Breast epithelium (tissue), 4 donors: ENCODE results near the gene EPHA6. TPM values are rescaled to one million over a fixed set of nuclear protein-coding genes. Genes with fewer than 3 reads are reported as not detected.
A peak's percentile ranks its signal among the peaks of the same experiment; 100 is the strongest.

ENCODE experiments used
- DNase-seq, 2 donors: peaks; one replicate each; pipeline ENCODE4 v3.0.0-alpha.2; 2019; ENCODE audit warnings: low spot score in 2 of 2
- H3K27ac ChIP-seq, 2 donors: fragments of 200-600 bp; sonication (generic) in 1 of 2; one replicate each; pipeline ENCODE4 v1.5.1; 2016 to 2019; ENCODE audit warnings: mild to moderate bottlenecking in 1 of 2
- H3K27me3 ChIP-seq, 2 donors: fragments of 200-600 bp; sonication (generic) in 1 of 2; one replicate each; pipeline versions ENCODE4 v1.5.1 to v1.6.0; 2017 to 2019; ENCODE audit warnings: control low read depth in 1 of 2, mild to moderate bottlenecking in 1 of 2
- H3K36me3 ChIP-seq: fragments of 200-600 bp; one replicate; pipeline ENCODE4 v1.5.1; 2019
- H3K4me1 ChIP-seq, 2 donors: fragments of 200-600 bp; sonication (generic); one replicate each; pipeline ENCODE4 v1.5.1; 2016 to 2019; ENCODE audit warnings: control low read depth in 1 of 2
- H3K4me3 ChIP-seq, 3 donors: fragments of 200-600 bp; sonication (generic); 1 replicate in 2 of 3; 2 replicates in 1 of 3; pipeline ENCODE4 v1.5.1; 2016 to 2019; ENCODE audit warnings: mild to moderate bottlenecking in 3 of 3, moderate library complexity in 2 of 3
- H3K9me3 ChIP-seq, 2 donors: fragments of 200-600 bp; sonication (generic) in 1 of 2; one replicate each; pipeline ENCODE4 v1.5.1; 2016 to 2019; ENCODE audit warnings: control low read depth in 1 of 2
- POLR2A ChIP-seq: fragments of 450-650 bp; IDR thresholded peaks from one replicate; pipeline ENCODE4 v1.6.1; 2016; ENCODE audit warnings: antibody characterized with exemption, mild to moderate bottlenecking, moderate library complexity
- POLR2AphosphoS5 ChIP-seq, 3 donors: sonication (generic); formaldehyde crosslinking; IDR thresholded peaks; one replicate each; pipeline ENCODE4 v1.6.1; 2017; ENCODE audit warnings: antibody characterized with exemption in 3 of 3
- intact Hi-C: fragments of 100-400 bp; cut with DNase I; formaldehyde crosslinking; loops from one replicate; pipeline ENCODE4 v1.15.1; 2023; ENCODE audit warnings: low total_unique reads
- total RNA-seq, 3 donors: library from RNA; depleted of rRNA; stranded (reverse); fragments of >200 nt; gene quantifications; one replicate each; pipeline ENCODE4 v1.1.0, GENCODE V29; 2016
- TF ChIP-seq, protein P1 (sequence below), 3 donors: fragments of 450-650 bp; IDR thresholded peaks; one replicate each; pipeline ENCODE4 v1.5.1; 2016 to 2017; ENCODE audit warnings: antibody characterized with exemption in 3 of 3, mild to moderate bottlenecking in 3 of 3, moderate library complexity in 3 of 3

EPHA6 gene
- total RNA-seq, 3 donors from 2014 or later: 0.98 to 1.4 (median 1.2) TPM

GRCh38 chr3:96806341-96806740 lies 8.1 kb upstream of the EPHA6 start:
- Histone ChIP-seq H3K36me3 (no peaks in the 10 kb centered on the region), H3K27me3 (peaks cover 0 to 23% of the 10 kb centered on the region in 2 donors), H3K27ac (no peak overlapping the region), H3K4me3 (no peak overlapping the region), H3K4me1 (no peaks in the 10 kb centered on the region), H3K9me3 (no peaks in the 10 kb centered on the region)
- intact Hi-C loops: no loop called here
- DNase-seq: no peak
- no peak for TF ChIP-seq POLR2AphosphoS5 (IDR thresholded peaks at IDR 0.05)
- TF ChIP-seq, protein P1, sequence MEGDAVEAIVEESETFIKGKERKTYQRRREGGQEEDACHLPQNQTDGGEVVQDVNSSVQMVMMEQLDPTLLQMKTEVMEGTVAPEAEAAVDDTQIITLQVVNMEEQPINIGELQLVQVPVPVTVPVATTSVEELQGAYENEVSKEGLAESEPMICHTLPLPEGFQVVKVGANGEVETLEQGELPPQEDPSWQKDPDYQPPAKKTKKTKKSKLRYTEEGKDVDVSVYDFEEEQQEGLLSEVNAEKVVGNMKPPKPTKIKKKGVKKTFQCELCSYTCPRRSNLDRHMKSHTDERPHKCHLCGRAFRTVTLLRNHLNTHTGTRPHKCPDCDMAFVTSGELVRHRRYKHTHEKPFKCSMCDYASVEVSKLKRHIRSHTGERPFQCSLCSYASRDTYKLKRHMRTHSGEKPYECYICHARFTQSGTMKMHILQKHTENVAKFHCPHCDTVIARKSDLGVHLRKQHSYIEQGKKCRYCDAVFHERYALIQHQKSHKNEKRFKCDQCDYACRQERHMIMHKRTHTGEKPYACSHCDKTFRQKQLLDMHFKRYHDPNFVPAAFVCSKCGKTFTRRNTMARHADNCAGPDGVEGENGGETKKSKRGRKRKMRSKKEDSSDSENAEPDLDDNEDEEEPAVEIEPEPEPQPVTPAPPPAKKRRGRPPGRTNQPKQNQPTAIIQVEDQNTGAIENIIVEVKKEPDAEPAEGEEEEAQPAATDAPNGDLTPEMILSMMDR (IDR thresholded peaks at IDR 0.05): no peak
- no peak for TF ChIP-seq POLR2A

DNA sequence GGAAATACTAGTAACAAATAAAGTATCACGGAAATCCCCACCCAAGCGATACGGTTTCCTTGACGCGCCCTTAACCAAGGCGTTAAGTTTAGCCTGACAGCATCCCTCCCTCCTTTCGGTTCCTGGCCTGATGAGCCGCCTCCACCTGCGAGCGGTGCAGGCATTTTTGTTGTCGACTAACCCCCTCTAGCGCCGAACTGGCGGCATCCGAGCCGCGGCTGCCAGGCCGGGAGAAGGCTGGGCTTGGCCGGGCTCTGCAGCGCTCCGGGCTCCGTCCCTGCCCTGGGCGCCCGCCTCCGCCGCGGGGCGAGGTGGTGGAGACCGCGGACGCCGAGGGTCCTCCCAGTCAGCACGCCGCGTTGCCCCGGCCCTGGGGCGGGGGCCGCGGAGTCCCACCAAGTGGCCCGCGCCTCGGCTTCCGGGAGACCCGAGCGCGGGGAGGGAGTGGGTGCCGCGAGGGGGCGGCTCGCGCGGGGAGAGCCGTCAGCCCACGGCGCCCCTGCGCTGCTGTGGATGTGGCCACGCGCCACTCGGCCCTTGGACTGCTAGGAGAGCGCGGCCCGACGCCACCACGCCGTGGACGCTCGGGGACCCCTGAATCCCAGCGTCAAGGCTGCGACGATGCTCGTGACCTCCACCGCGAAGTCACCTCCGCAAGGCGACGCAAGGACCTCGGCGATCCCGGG lies 1.1 kb upstream of the EPHA6 start:
- H3K27ac ChIP-seq: peak overlapping the region in 1 of 2 donors; percentile 49

DNA sequence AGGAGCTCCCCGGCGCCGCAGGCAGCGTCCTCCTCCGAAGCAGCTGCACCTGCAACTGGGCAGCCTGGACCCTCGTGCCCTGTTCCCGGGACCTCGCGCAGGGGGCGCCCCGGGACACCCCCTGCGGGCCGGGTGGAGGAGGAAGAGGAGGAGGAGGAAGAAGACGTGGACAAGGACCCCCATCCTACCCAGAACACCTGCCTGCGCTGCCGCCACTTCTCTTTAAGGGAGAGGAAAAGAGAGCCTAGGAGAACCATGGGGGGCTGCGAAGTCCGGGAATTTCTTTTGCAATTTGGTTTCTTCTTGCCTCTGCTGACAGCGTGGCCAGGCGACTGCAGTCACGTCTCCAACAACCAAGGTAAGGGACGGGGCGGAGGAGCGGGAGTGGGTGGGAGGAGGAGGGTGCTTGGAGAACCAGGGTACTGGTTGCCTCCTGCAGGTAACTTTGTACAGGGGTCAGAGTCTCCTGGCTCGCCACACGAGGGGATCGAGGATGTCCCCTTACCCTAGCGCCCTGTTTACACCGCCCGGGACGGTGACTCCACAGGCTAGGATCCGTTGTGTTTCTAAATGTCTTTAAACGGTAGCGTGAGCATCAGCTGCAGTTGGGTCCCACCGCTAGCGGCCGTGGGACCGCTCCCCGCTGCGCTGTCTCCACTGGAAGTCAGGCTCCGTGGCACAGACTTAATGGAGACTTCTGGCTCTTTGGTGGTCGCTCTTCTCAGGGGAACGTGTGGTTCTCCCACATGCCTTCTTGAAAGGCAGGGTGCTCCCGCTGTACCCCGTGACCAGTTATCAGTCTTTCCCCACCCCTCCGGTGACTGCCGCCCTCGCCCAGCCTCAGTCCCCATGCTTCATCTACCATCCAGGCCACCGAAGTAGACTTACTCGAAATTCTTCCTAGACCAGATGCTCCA lies 515 bp downstream of the EPHA6 start:
- Histone ChIP-seq H3K9me3 (no peaks in the 10 kb centered on the region), H3K27ac (no peak overlapping the region), H3K4me1 (no peaks in the 10 kb centered on the region), H3K36me3 (no peaks in the 10 kb centered on the region), H3K27me3 (peaks cover 0 to 14% of the 10 kb centered on the region in 2 donors), H3K4me3 (peak overlapping the region; percentile 58 to 75 (median 59))
- DNase-seq: no peak
- TF ChIP-seq POLR2A: no peak
- TF ChIP-seq, protein P1 (IDR thresholded peaks at IDR 0.05): no peak
- TF ChIP-seq POLR2AphosphoS5 (IDR thresholded peaks at IDR 0.05): no peak
- intact Hi-C loops: no loop called here

More for the DNA sequence above, 1.1 kb upstream of the EPHA6 start:
- Histone ChIP-seq H3K9me3 (no peaks in the 10 kb centered on the region), H3K27me3 (peaks cover 0 to 26% of the 10 kb centered on the region in 2 donors), H3K4me1 (no peaks in the 10 kb centered on the region), H3K36me3 (no peaks in the 10 kb centered on the region), H3K4me3 (peak overlapping the region; percentile 58 to 75 (median 59))
- no peak for TF ChIP-seq POLR2AphosphoS5 (IDR thresholded peaks at IDR 0.05)
- TF ChIP-seq POLR2A: no peak
- TF ChIP-seq, protein P1 (IDR thresholded peaks at IDR 0.05): peak in 1 of 3 donors; percentile 41
- DNase-seq: peak; percentile 45 to 72
- intact Hi-C loops: no loop called here

DNA sequence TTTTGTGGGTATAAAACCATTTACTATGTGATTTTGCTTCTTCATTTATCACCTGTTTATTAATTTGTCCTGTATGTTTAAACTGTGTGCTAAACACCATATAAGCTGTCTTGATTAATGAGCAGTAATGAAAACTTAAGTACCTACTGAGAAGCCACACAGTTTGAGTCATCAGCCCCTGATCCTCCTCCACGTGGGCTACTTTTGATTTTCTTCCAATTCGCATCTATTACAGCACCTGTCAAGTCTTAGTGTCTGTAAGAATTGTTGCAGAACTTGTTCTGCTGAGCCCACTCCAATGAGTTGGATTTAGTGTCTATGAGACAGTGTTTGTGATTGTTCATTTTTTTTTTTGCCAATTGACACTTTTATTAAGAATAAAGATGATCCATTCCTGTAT lies 16.8 kb downstream of the EPHA6 start:
- Histone ChIP-seq H3K27ac (no peak overlapping the region), H3K9me3 (no peaks in the 10 kb centered on the region), H3K4me1 (no peaks in the 10 kb centered on the region), H3K27me3 (no peaks in the 10 kb centered on the region), H3K36me3 (no peaks in the 10 kb centered on the region), H3K4me3 (no peak overlapping the region)
- TF ChIP-seq POLR2A (no peak), POLR2AphosphoS5 (IDR thresholded peaks at IDR 0.05) (no peak)
- TF ChIP-seq, protein P1 (IDR thresholded peaks at IDR 0.05): no peak
- no peak for DNase-seq
- intact Hi-C loops: no loop called here

DNA sequence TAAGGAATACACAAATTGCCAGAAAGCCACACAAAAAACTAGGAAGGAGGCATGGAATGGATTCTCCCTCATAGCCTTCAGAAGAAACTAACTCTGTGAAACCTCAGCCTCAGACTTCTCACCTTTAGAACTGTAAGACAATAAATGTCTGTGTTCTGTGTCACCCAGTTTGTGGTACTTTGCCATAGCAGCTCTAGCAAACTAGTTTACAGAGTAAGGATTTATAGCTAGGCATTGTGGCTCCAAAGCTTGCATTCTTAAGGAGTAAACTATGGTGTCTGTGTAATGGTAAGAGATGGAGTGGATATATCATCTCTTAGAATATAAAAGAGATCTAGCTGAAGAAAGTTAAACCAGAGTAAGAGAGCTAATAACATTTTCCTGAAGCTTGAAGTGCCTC lies 18.9 kb downstream of the EPHA6 start:
- TF ChIP-seq, protein P1 (IDR thresholded peaks at IDR 0.05): no peak
- no peak for TF ChIP-seq POLR2A
- TF ChIP-seq POLR2AphosphoS5 (IDR thresholded peaks at IDR 0.05): no peak
- Histone ChIP-seq H3K9me3 (no peaks in the 10 kb centered on the region), H3K4me3 (no peak overlapping the region), H3K27ac (no peak overlapping the region), H3K36me3 (no peaks in the 10 kb centered on the region), H3K4me1 (no peaks in the 10 kb centered on the region), H3K27me3 (no peaks in the 10 kb centered on the region)
- intact Hi-C loops: no loop called here
- no peak for DNase-seq
